Measurements from ENCODE around the gene GPRIN1.

DNA sequence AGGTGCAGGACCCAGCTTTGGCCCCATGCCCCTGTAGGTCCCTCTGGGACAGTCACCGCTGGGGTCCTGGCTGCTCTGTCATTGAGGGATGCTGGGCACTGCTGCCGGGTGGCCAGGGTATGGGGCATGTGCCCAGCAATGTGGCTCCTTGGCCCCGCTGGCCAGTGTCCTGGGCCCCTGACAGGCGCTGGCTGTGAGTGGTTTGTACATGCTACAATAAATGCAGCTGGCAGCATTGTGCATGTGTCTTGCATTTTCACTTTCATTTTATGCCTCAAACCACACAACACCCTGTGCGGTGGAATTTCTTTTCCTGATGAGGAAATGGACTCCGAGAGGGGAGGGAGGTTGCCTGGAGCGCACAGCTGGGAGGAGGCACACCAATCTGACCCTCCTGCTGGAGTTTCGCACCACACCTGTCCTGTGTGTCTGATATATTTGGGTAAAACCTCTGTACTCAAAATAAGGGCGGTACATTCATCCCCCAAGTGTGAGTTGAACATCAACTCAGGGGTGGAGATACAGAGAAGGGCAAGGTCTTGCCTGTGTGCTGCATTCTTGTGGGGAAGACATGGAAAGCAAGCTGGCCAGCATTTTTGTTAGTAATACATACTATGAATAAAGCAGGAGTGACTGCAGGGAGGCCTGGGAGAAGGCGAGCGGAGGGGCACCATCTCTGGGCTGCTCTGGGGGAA, 49.0 kb upstream of the GPRIN1 start:
- TF ChIP-seq GATA3 (IDR thresholded peaks at IDR 0.05; ENCODE audit: low read depth, low read length): no peak
- TF ChIP-seq GATA2 (IDR thresholded peaks at IDR 0.05; ENCODE audit: low read depth, low read length): no peak

Measured in SH-SY5Y (cell line).